IMR-90 (cell line): ENCODE results near the gene TOR2A. TPM values are rescaled to one million over a fixed set of nuclear protein-coding genes. Genes with fewer than 3 reads are reported as not detected.

Experiments
- ATAC-seq: fragments of 200-7000 bp; cut with Tn5 transposase; 2 replicates; pipeline ENCODE4 v1.9.1; 2020; ENCODE audit warnings: low read depth, mild to moderate bottlenecking, moderate library complexity
- BruUV-seq: library from RNA; stranded (reverse); fragments of 400-500 nt; replicated peaks from 2 replicates; lab custom pipeline; 2021; lab: Mats Ljungman, UMichigan
- CTCF ChIA-PET: fragments of 300-600 bp; formaldehyde crosslinking; extraction: SDS; loops from one replicate; lab custom pipeline; 2021; ENCODE audit warnings: antibody characterized with exemption; lab: Yijun Ruan, JAX
- POLR2A ChIA-PET: fragments of 300-600 bp; sonication (Branson Sonifier 250); formaldehyde crosslinking; loops from one replicate; lab custom pipeline; 2022; ENCODE audit warnings: antibody characterized with exemption; ENCODE audit not compliant: unreplicated experiment; lab: Charles Lee
- DNase-seq: peaks from one replicate; pipeline ENCODE4 v3.0.0; 2013
- H2AFZ ChIP-seq: replicated peaks from 2 replicates; pipeline ENCODE3; 2013; ENCODE audit warnings: low read length, mild to moderate bottlenecking; ENCODE audit not compliant: poor library complexity
- H2AK5ac ChIP-seq: 2 replicates; pipeline ENCODE4 v1.6.1; 2013; ENCODE audit warnings: low read depth, low read length, inconsistent platforms
- H2AK9ac ChIP-seq: replicated peaks from 2 replicates; pipeline ENCODE3; 2013; ENCODE audit warnings: mild to moderate bottlenecking, low read depth, low read length, moderate library complexity; ENCODE audit not compliant: poor library complexity
- H2BK120ac ChIP-seq: 2 replicates; pipeline ENCODE4 v1.6.1; 2013; ENCODE audit warnings: low read depth, low read length, inconsistent platforms
- H2BK15ac ChIP-seq: 3 replicates; pipeline ENCODE4 v1.6.1; 2013; ENCODE audit warnings: low read depth, low read length, inconsistent platforms
- H2BK20ac ChIP-seq: 2 replicates; pipeline ENCODE4 v1.6.1; 2013; ENCODE audit warnings: low read depth, mild to moderate bottlenecking, inconsistent platforms, low read length, moderate library complexity
- H2BK5ac ChIP-seq: 2 replicates; pipeline ENCODE4 v1.6.1; 2013; ENCODE audit warnings: mild to moderate bottlenecking, low read depth, low read length, inconsistent platforms; ENCODE audit not compliant: poor library complexity, severe bottlenecking
- H3K14ac ChIP-seq: replicated peaks from 2 replicates; pipeline ENCODE4 v1.6.1; 2013; ENCODE audit warnings: low read depth, low read length, inconsistent platforms
- H3K18ac ChIP-seq: 2 replicates; pipeline ENCODE4 v1.6.1; 2013; ENCODE audit warnings: low read depth, low read length, control low read depth
- H3K23ac ChIP-seq: 2 replicates; pipeline ENCODE4 v1.6.1; 2013; ENCODE audit warnings: low read depth, low read length, inconsistent platforms
- H3K27ac ChIP-seq: 2 replicates; pipeline ENCODE4 v1.5.1; 2013; ENCODE audit warnings: mild to moderate bottlenecking, control low read depth, low read length; ENCODE audit not compliant: insufficient read depth
- H3K27me3 ChIP-seq: 2 replicates; pipeline ENCODE4 v1.6.1; 2013; ENCODE audit warnings: low read length; ENCODE audit not compliant: control insufficient read depth, insufficient read depth
- H3K36me3 ChIP-seq: 2 replicates; pipeline ENCODE4 v1.6.1; 2013; ENCODE audit warnings: low read length, mixed read lengths; ENCODE audit not compliant: control insufficient read depth, insufficient read depth
- H3K4ac ChIP-seq: 2 replicates; pipeline ENCODE4 v1.6.1; 2013; ENCODE audit warnings: low read depth, low read length, inconsistent platforms
- H3K4me1 ChIP-seq: 2 replicates; pipeline ENCODE4 v1.6.1; 2013; ENCODE audit warnings: low read length, mixed read lengths; ENCODE audit not compliant: control insufficient read depth, insufficient read depth
- H3K4me2 ChIP-seq: 2 replicates; pipeline ENCODE4 v1.6.1; 2013; ENCODE audit warnings: low read depth, mild to moderate bottlenecking, control low read depth, low read length, moderate library complexity
- H3K4me3 ChIP-seq: 2 replicates; pipeline ENCODE4 v1.5.1; 2013; ENCODE audit warnings: low read depth, mild to moderate bottlenecking, control low read depth, low read length, moderate library complexity; ENCODE audit not compliant: insufficient read depth
- H3K56ac ChIP-seq: 2 replicates; pipeline ENCODE4 v1.6.1; 2013; ENCODE audit warnings: low read length, inconsistent platforms; ENCODE audit not compliant: insufficient read depth; ENCODE audit errors: extremely low read depth
- H3K79me1 ChIP-seq, 2 experiments: 2 replicates each; pipeline ENCODE4 v1.6.1; 2013; ENCODE audit warnings: low read length in 2 of 2, inconsistent platforms in 1 of 2, low read depth in 1 of 2
- H3K9ac ChIP-seq: 2 replicates; pipeline ENCODE4 v1.6.1; 2013; ENCODE audit warnings: low read depth, low read length, control low read depth
- H3K9me1 ChIP-seq: 2 replicates; pipeline ENCODE4 v1.6.1; 2013; ENCODE audit warnings: low read length, inconsistent platforms; ENCODE audit not compliant: insufficient read depth
- H3K9me3 ChIP-seq: 2 replicates; pipeline ENCODE4 v1.6.1; 2013; ENCODE audit warnings: low read length; ENCODE audit not compliant: control insufficient read depth, insufficient read depth
- H4K20me1 ChIP-seq: 2 replicates; pipeline ENCODE4 v1.6.1; 2013; ENCODE audit warnings: low read length, inconsistent platforms; ENCODE audit not compliant: insufficient read depth
- H4K5ac ChIP-seq: 2 replicates; pipeline ENCODE4 v1.6.1; 2013; ENCODE audit warnings: mild to moderate bottlenecking, low read depth, low read length, control low read depth
- H4K8ac ChIP-seq, 2 experiments: 2 replicates each; pipeline ENCODE4 v1.6.1; 2013; ENCODE audit warnings: low read depth in 2 of 2, low read length in 2 of 2, control low read depth in 1 of 2, inconsistent platforms in 1 of 2
- H4K91ac ChIP-seq: 2 replicates; pipeline ENCODE4 v1.6.1; 2013; ENCODE audit warnings: low read depth, low read length, inconsistent platforms; ENCODE audit not compliant: insufficient read depth
- BHLHE40 ChIP-seq: fragments of 150-350 bp; IDR thresholded peaks from 2 replicates; pipeline ENCODE4 v1.6.1; 2016; ENCODE audit warnings: mild to moderate bottlenecking, low read depth, low read length
- CEBPB ChIP-seq: IDR thresholded peaks from 2 replicates; pipeline ENCODE4 v1.6.1; 2012; ENCODE audit warnings: low read depth, low read length, improper control_type of control experiment
- CHD1 ChIP-seq: IDR thresholded peaks from 2 replicates; pipeline ENCODE4 v1.6.1; 2012; ENCODE audit warnings: low read depth, low read length, improper control_type of control experiment
- CTCF ChIP-seq: conservative IDR thresholded peaks from 2 replicates; pipeline ENCODE4 v1.5.1; 2012; ENCODE audit warnings: mild to moderate bottlenecking, low read depth, low read length, improper control_type of control experiment
- ELK1 ChIP-seq: fragments of 150-350 bp; IDR thresholded peaks from 2 replicates; pipeline ENCODE4 v1.6.1; 2016; ENCODE audit warnings: low read depth, mild to moderate bottlenecking, low read length, moderate library complexity, borderline replicate concordance
- FOS ChIP-seq: fragments of 150-350 bp; IDR thresholded peaks from 2 replicates; pipeline ENCODE4 v1.6.1; 2016; ENCODE audit warnings: low read depth, low read length
- MAFK ChIP-seq: IDR thresholded peaks from 2 replicates; pipeline ENCODE4 v1.6.1; 2012; ENCODE audit warnings: low read depth, low read length, improper control_type of control experiment
- MAZ ChIP-seq: IDR thresholded peaks from 2 replicates; pipeline ENCODE4 v1.6.1; 2012; ENCODE audit warnings: low read depth, mild to moderate bottlenecking, low read length, improper control_type of control experiment, moderate library complexity, borderline replicate concordance
- MXI1 ChIP-seq: IDR thresholded peaks from 2 replicates; pipeline ENCODE4 v1.6.1; 2012; ENCODE audit warnings: low read depth, mild to moderate bottlenecking, low read length, moderate library complexity, borderline replicate concordance
- POLR2A ChIP-seq: IDR thresholded peaks from 2 replicates; pipeline ENCODE4 v1.6.1; 2012; ENCODE audit warnings: mild to moderate bottlenecking, low read depth, low read length
- RAD21 ChIP-seq: IDR thresholded peaks from 2 replicates; pipeline ENCODE4 v1.6.1; 2012; ENCODE audit warnings: low read length, improper control_type of control experiment
- RCOR1 ChIP-seq: IDR thresholded peaks from 2 replicates; pipeline ENCODE4 v1.6.1; 2012; ENCODE audit warnings: mild to moderate bottlenecking, low read length, improper control_type of control experiment; ENCODE audit not compliant: insufficient replicate concordance
- RFX5 ChIP-seq: IDR thresholded peaks from 2 replicates; pipeline ENCODE4 v1.8.0; 2012; ENCODE audit warnings: low read depth, mild to moderate bottlenecking, low read length, moderate library complexity
- USF2 ChIP-seq: fragments of 150-350 bp; IDR thresholded peaks from 2 replicates; pipeline ENCODE4 v1.6.1; 2017; ENCODE audit warnings: mild to moderate bottlenecking, antibody characterized with exemption, low read length, low read depth
- WGBS, 2 experiments: methylation state at CpG; one replicate each; pipeline versions ENCODE4 v1.1.5 to v1.1.7; 2013; ENCODE audit warnings: missing lambda C conversion rate in 2 of 2; ENCODE audit not compliant: insufficient read length in 1 of 2; ENCODE audit errors: extremely low coverage in 2 of 2; 5-methylcytosine and 5-hydroxymethylcytosine counted together
- dilution Hi-C: fragments of 300-500 bp; cut with HindIII; formaldehyde crosslinking; loops from one replicate; pipeline ENCODE4 v1.14.3; 2018; ENCODE audit warnings: low sequenced_read_pairs; ENCODE audit not compliant: unreplicated experiment
- in situ Hi-C: fragments of 300-500 bp; cut with MboI; formaldehyde crosslinking; loops from 3 replicates; pipeline ENCODE4 v1.14.3; 2019; ENCODE audit warnings: low sequenced_read_pairs, inconsistent platforms, mixed read lengths
- intact Hi-C: fragments of 100-400 bp; cut with micrococcal nuclease; formaldehyde crosslinking; loops from 2 replicates; pipeline ENCODE4 v1.10.0; 2022
- polyA plus RNA-seq, 3 experiments: library from polyadenylated mRNA; depleted of rRNA; stranded (reverse); fragments of >200 nt; gene quantifications; 2 replicates each; pipeline ENCODE4 v1.2.3, GENCODE V29; 2012; ENCODE audit warnings: low replicate concordance in 1 of 3
- total RNA-seq: library from RNA; depleted of rRNA; stranded (reverse); fragments of >200 nt; gene quantifications from 2 replicates; pipeline ENCODE4 v1.2.3, GENCODE V29; 2012

The TOR2A gene
- total and polyA plus RNA-seq, 2 of the 4 experiments (the other 2 are of a cell fraction): 0.90 to 12.5 TPM

GRCh38 chr9:127768698-127769097, 33.6 kb upstream of the TOR2A start:
- whole genome bisulfite sequencing, 2 experiments: 85% methylated on average over 5 of the region's 8 CpGs; no CpG with 5 or more reads in 1 of the 2 experiments
- Histone ChIP-seq H3K18ac (no peak overlapping the region), H3K9ac (no peak overlapping the region), H2BK20ac (no peak overlapping the region), H3K9me3 (no peaks in the 10 kb centered on the region), H2BK15ac (no peak overlapping the region), H2BK5ac (no peak overlapping the region), H2AK9ac (no peak overlapping the region), H4K5ac (no peak overlapping the region), H4K8ac (no peak overlapping the region), H3K23ac (no peak overlapping the region), H4K91ac (no peak overlapping the region), H3K27me3 (peaks cover 5% of the 10 kb centered on the region; the same call in 1 of the 2 replicates), H3K9me1 (no peaks in the 10 kb centered on the region; the same call in 1 of the 2 replicates), H3K27ac (no peak overlapping the region), H3K4me3 (no peak overlapping the region), H2AK5ac (no peak overlapping the region), H4K20me1 (no peaks in the 10 kb centered on the region), H3K4me1 (peaks cover 2% of the 10 kb centered on the region; the same call in 1 of the 2 replicates), H2BK120ac (no peak overlapping the region), H2AFZ (no peak overlapping the region), H3K36me3 (no peaks in the 10 kb centered on the region), H3K56ac (no peak overlapping the region), H3K4ac (no peak overlapping the region), H3K4me2 (no peak overlapping the region), H3K79me1 (no peaks in the 10 kb centered on the region), H3K14ac (no peak overlapping the region)
- TF ChIP-seq CHD1: no peak
- TF ChIP-seq USF2: no peak
- no peak for TF ChIP-seq FOS
- TF ChIP-seq RFX5: no peak
- no peak for TF ChIP-seq CEBPB
- no peak for TF ChIP-seq RCOR1
- no peak for TF ChIP-seq CTCF
- no peak for TF ChIP-seq MAZ
- TF ChIP-seq ELK1: no peak
- no peak for TF ChIP-seq POLR2A
- TF ChIP-seq MXI1: no peak
- no peak for TF ChIP-seq BHLHE40
- no peak for TF ChIP-seq MAFK
- no peak for TF ChIP-seq RAD21
- intact Hi-C loops (no loop called here), dilution Hi-C loops (no loop called here), in situ Hi-C loops (no loop called here)
- ATAC-seq (no peak), DNase-seq (no peak)
- POLR2A ChIA-PET: no interaction called here
- BruUV-seq: no TSS peak
- CTCF ChIA-PET: interaction anchor here (0.5 kb wide), 1 partner anchor 34 kb away, joined by 3 read pairs; no protein-coding TSS in a partner anchor
